NCI-H128 (cell line): ENCODE measurements around the gene GNB2.
"Not testable (repeated sequence)": the region's sequence is repeated elsewhere in the genome, so short reads cannot be mapped to it uniquely, and the experiment has no call there.

Experiments
- DNase-seq: peaks from one replicate; lab custom pipeline; 2025; ENCODE audit not compliant: unreplicated experiment; lab: John Stamatoyannopoulos, UW

GNB2 gene

GRCh38 chr7:100693312-100694097 lies 20.0 kb downstream of the GNB2 start:
- no peak for DNase-seq

- DNase-seq = peak; percentile 23
These were observed 20.7 kb downstream of the GNB2 start, which contains the start of gene GIGYF1 for GRCh38 chr7:100694098-100694745. Gene GIGYF1, minus strand, starts transcription at chr7:100694250. Its CDS starts 6,012 bp downstream, at chr7:100688238.

DNA sequence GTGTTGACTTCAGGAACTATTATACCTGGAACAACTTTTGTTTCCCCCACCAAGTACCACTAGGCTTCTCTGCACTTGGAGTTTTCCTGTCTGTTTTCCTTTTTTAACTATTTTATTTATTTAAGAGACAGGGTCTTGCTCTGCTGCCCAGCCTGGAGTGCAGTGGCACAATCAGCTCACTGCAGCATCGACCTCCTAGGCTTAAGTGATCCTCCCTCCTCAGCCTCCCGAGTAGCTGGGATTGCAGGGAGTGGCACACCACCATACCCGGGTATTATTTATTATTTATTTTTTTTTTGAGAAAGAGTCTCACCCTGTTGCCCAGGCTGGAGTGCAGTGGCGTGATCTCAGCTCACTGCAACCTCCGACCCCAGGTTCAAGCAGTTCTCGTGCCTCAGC lies 22.6 kb downstream of the GNB2 start:
- no peak for DNase-seq

DNA sequence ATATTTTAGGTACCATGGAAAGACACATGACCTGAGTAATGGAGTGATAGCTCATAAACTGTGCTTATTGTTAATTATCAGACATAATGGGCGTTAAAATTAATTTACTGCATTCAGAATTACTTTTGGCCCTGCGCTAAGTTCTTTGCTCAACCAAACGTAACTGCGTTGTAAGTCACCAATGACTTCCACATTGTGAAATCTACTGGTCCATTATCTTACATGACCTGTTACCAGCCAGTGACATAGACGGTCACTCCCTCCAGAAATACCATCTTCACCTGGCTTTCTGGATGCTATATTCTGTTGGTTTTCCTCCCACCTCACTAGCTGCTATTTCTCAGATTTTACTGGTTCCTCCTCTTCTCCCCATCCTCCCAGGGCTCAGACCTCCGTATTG lies 25.5 kb downstream of the GNB2 start:
- DNase-seq = no peak

- not testable (repeated sequence) for DNase-seq
These were observed 27.5 kb downstream of the GNB2 start for GRCh38 chr7:100701089-100701488.

DNA sequence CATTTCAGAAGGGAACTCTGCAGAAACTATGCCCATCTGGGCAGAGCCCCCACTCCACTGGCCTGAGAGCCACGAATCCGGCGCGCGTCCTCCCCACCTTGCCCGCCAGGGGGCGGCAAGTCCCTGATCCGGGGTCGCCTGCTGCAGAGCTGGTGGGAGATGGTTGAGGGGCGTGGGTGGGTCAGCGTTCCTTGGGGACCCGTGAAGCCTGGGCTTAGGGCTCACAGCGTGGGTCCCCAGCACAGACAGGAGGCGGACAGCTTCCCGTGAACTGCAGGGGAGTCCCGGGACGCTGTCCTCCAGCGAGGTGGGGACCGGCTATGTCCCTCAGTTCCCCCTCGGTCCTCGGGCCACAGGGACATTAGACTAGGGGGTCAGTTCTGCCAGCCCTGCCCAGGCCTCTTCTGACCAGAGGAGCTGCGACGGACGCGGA lies 31.8 kb downstream of the GNB2 start:
- peak; percentile 28 for DNase-seq

DNA sequence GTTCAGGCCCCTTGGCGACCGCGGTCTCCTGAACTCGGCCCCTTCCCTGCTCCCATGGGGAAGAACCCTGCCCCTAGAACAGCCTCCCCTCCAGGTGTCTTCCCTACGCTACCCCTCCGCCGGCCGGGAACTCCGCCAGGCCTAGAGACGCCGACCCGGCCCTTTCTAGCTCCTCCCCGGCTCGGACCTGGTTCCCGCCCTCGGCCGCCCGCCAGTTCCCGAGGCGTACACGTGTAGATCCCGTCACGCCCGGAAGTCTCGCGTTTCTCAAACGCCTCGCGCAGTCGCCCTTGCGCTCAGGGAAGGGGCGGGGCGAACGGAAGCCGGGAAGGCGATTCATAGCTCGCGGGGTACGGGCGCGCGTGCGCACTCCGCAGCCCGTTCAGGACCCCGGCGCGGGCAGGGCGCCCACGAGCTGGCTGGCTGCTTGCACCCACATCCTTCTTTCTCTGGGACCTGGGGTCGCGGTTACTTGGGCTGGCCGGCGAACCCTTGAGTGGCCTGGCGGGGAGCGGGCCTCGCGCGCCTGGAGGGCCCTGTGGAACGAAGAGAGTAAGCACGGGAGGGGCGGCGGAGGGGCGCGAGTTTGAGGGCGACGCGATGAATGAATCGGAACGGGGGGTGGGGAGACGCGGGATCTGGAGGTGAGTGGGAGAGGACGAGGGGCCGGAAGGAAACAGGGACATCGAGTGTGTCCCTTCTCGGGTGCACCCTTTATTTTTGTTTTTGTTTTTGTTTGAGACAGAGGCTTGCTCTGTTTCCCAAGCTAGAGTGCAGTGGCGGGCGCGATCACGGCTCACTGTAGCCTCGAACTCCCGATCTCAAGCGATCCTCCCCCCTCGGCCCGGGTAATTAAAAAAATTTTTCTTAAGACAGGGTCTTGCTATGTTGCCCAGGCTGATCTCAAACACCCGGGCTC lies 32.5 kb downstream of the GNB2 start, which contains the start of gene POP7:
Gene POP7 (plus strand): TSS at position 369 of the 919 bp plus-strand sequence. CDS start 710 bp downstream, outside the sequence.
- DNase-seq = peak; percentile 96

GRCh38 chr7:100706672-100707311 lies 33.3 kb downstream of the GNB2 start:
- no peak for DNase-seq

DNA sequence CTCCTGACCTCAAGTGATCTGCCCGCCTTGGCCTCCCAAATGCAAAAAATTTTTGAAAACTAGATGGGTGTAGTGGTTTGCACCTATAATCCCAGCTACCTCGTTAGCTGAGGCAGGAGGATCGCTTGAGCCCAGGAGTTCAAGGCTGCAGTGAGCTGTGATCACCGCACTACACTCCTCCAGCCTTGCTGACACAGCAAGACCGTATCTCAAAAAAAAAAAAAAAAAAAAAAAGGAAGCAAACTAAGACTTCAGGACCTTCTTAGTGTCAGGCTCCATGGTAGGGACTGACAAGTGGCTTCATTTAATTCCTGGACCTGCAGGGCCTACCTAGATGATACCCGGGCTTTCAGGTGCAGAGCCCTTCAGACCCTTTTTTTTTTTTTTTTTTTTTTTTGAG lies 34.9 kb downstream of the GNB2 start:
- no peak for DNase-seq

GRCh38 chr7:100710452-100710851 lies 36.9 kb downstream of the GNB2 start:
- DNase-seq = no peak

DNA sequence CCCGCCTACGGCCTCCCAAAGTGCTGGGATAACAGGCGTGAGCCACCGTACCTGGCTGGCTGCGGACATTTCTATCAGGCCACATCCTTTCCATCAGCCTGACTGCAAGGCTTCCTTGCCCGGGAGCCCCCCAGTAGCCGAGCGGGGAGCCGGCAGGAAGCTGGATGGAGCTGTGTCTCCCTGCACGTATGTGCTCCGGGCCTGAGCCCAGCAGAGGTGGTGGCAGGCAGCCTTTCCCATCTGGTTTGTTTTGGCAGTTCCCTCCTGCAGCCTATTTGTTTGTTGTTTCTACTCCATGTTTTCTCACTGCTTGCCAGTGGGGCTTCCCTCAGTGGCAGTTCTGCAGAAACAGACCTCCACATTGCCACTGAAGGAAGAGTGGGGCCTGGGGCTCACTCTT lies 37.8 kb downstream of the GNB2 start:
- no peak for DNase-seq

- no peak for DNase-seq
These were observed 41.2 kb downstream of the GNB2 start for GRCh38 chr7:100714725-100715124.

DNA sequence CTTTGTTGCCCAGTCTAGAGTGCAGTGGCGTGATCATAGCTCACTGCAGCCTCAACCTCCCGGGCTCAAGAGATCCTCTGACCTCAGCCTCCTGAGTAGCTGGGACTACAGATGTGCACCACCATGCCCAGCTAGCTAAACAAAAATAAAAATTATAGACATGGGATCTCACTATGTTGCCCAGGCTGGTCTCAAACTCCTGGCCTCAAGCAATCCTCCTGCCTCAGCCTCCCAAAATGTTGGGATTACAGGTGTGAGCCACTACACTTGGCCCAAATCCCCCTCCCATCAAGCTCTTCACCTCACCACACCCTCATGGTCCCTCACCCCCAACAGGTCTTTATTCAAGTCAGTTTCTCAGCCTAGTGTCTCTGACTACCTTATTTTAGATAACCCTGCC lies 43.5 kb downstream of the GNB2 start:
- not testable (repeated sequence) for DNase-seq

GRCh38 chr7:100719523-100720278 lies 46.2 kb downstream of the GNB2 start:
- DNase-seq = no peak

DNA sequence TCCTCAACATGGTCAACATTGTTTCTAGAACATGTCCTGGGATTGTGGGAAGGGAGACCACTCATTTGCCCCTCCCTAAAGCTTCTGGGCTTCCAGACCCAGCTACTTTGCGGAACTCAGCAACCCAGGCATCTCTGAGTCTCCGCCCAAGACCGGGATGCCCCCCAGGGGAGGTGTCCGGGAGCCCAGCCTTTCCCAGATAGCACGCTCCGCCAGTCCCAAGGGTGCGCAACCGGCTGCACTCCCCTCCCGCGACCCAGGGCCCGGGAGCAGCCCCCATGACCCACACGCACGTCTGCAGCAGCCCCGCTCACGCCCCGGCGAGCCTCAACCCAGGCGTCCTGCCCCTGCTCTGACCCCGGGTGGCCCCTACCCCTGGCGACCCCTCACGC lies 46.7 kb downstream of the GNB2 start, which contains the start of gene EPO:
Gene EPO (plus strand): TSS at position 190 of the 392 bp plus-strand sequence. CDS start 513 bp downstream, outside the sequence.
- no peak for DNase-seq

DNA sequence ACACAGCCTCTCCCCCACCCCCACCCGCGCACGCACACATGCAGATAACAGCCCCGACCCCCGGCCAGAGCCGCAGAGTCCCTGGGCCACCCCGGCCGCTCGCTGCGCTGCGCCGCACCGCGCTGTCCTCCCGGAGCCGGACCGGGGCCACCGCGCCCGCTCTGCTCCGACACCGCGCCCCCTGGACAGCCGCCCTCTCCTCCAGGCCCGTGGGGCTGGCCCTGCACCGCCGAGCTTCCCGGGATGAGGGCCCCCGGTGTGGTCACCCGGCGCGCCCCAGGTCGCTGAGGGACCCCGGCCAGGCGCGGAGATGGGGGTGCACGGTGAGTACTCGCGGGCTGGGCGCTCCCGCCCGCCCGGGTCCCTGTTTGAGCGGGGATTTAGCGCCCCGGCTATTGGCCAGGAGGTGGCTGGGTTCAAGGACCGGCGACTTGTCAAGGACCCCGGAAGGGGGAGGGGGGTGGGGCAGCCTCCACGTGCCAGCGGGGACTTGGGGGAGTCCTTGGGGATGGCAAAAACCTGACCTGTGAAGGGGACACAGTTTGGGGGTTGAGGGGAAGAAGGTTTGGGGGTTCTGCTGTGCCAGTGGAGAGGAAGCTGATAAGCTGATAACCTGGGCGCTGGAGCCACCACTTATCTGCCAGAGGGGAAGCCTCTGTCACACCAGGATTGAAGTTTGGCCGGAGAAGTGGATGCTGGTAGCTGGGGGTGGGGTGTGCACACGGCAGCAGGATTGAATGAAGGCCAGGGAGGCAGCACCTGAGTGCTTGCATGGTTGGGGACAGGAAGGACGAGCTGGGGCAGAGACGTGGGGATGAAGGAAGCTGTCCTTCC lies 47.3 kb downstream of the GNB2 start:
- DNase-seq = no peak

GRCh38 chr7:100721505-100721812 lies 47.9 kb downstream of the GNB2 start:
- DNase-seq = no peak

DNA sequence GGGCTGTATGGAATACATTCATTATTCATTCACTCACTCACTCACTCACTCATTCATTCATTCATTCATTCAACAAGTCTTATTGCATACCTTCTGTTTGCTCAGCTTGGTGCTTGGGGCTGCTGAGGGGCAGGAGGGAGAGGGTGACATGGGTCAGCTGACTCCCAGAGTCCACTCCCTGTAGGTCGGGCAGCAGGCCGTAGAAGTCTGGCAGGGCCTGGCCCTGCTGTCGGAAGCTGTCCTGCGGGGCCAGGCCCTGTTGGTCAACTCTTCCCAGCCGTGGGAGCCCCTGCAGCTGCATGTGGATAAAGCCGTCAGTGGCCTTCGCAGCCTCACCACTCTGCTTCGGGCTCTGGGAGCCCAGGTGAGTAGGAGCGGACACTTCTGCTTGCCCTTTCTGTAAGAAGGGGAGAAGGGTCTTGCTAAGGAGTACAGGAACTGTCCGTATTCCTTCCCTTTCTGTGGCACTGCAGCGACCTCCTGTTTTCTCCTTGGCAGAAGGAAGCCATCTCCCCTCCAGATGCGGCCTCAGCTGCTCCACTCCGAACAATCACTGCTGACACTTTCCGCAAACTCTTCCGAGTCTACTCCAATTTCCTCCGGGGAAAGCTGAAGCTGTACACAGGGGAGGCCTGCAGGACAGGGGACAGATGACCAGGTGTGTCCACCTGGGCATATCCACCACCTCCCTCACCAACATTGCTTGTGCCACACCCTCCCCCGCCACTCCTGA lies 49.1 kb downstream of the GNB2 start:
- DNase-seq = no peak
